ENCODE data around the gene ATP5PB. TPM values are rescaled to one million over a fixed set of nuclear protein-coding genes. Genes with fewer than 3 reads are reported as not detected.

Gene ATP5PB
- total RNA-seq, 4 donors from 2014 or later, result 60.3 to 334 (median 211) TPM

DNA sequence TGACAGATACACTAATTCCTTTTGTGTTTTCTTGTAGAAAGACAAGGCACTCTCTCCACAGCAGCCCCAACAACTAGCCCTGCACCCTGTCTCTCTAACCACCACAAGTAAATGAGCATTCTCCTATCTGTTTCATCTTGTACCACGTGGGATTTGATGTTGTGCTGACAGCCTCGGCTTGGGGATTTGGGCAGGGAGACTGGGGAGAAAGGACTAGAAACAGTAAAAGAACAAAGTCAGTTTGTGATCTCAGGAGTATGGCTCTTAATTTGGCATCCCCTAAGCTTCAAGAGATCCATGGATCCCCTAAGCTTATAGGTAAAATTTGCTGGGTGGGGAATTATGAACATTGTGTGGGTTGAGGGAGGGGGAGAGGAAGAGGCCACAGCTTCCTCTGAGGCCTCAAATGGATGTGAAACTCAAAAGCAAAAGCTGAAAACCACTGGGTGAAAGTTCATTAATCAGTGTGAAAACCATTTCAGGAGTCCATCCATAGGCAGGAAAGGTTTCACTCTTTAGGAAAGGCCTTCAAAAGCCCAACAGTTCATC, 27.6 kb downstream of the ATP5PB start:
- intact Hi-C loops (cut with DNase I; ENCODE audit: low total_unique reads), result no loop called here
- TF ChIP-seq POLR2AphosphoS5 (IDR thresholded peaks at IDR 0.05) (no peak), POLR2A (IDR thresholded peaks at IDR 0.05) (peak; percentile 21)
- Histone ChIP-seq H3K4me1 (peaks cover 0 to 10% (median under 1%) of the 10 kb centered on the region in 4 donors), H3K27me3 (no peaks in the 10 kb centered on the region), H3K4me3 (no peak overlapping the region), H3K27ac (peak overlapping the region; percentile 5 to 43 (median 21)), H3K36me3 (no peaks in the 10 kb centered on the region), H3K9me3 (no peaks in the 10 kb centered on the region)
- WGBS, 2 donors (ENCODE audit: low coverage in 1 of 2), result 72% methylated on average over 2 of the region's 2 CpGs; no CpG with 5 or more reads in 1 of the 2 donors
- no peak for DNase-seq
- in situ Hi-C loops (cut with MboI; ENCODE audit: low pct_ligation_motif_present in 1 of 4, low pct_unique_long_range_greater_than_20kb in 1 of 4, low sequenced_read_pairs in 3 of 4), result loop anchor here in 2 of 4 donors (25.0 kb wide), 2 partner anchors 260 to 885 kb away; partner anchors contain the start of gene INKA2 (in 1 of the 2)

DNA sequence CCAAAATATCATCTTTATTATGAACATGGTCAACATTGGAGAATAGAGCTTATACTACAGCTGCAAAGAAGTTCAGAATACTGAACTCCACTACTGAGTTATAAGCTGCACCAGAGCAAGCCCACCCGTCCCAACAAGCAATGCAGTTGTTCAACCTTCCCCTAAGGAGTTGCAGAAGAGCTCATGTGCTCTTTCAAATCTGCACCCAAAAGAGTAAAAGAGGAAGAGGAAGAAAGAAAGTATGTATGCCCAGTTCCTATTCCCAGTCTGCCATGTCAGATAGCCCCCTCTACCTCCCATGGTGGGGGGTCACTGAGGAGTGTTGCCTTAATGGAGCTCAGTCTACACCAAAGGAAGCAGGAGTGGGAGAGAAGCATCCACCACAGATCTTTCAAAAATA, 31.4 kb downstream of the ATP5PB start:
- no peaks in the 10 kb centered on the region for H3K36me3 ChIP-seq
- TF ChIP-seq POLR2AphosphoS5 (IDR thresholded peaks at IDR 0.05) (no peak), POLR2A (IDR thresholded peaks at IDR 0.05) (no peak), EP300 (IDR thresholded peaks at IDR 0.05; ENCODE audit: low read depth) (no peak)
- TF ChIP-seq, protein P1, sequence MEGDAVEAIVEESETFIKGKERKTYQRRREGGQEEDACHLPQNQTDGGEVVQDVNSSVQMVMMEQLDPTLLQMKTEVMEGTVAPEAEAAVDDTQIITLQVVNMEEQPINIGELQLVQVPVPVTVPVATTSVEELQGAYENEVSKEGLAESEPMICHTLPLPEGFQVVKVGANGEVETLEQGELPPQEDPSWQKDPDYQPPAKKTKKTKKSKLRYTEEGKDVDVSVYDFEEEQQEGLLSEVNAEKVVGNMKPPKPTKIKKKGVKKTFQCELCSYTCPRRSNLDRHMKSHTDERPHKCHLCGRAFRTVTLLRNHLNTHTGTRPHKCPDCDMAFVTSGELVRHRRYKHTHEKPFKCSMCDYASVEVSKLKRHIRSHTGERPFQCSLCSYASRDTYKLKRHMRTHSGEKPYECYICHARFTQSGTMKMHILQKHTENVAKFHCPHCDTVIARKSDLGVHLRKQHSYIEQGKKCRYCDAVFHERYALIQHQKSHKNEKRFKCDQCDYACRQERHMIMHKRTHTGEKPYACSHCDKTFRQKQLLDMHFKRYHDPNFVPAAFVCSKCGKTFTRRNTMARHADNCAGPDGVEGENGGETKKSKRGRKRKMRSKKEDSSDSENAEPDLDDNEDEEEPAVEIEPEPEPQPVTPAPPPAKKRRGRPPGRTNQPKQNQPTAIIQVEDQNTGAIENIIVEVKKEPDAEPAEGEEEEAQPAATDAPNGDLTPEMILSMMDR (IDR thresholded peaks at IDR 0.05), result no peak
- H3K4me3 ChIP-seq, result no peak overlapping the region
- intact Hi-C loops (cut with DNase I; ENCODE audit: low total_unique reads), result loop anchor here (5.0 kb wide), 1 partner anchor 287 kb away; no protein-coding TSS in a partner anchor
- 67 to 75% methylated on average over 1 of the region's 1 CpG for WGBS, 2 donors (ENCODE audit: low coverage in 1 of 2)
- no peak for DNase-seq
- H3K9me3 ChIP-seq, result no peaks in the 10 kb centered on the region
- no peaks in the 10 kb centered on the region for H3K27me3 ChIP-seq
- H3K27ac ChIP-seq, result peak overlapping the region in 1 of 4 donors; percentile 19
- in situ Hi-C loops (cut with MboI; ENCODE audit: low pct_ligation_motif_present in 1 of 4, low pct_unique_long_range_greater_than_20kb in 1 of 4, low sequenced_read_pairs in 3 of 4), result loop anchor here (10.0 to 25.0 kb wide), 4 partner anchors 257 to 882 kb away; partner anchors contain the start of genes DDX20 (in 1 of the 4) and INKA2 (in 1 of the 4)
- H3K4me1 ChIP-seq, result peaks cover 0 to 11% (median 2%) of the 10 kb centered on the region in 4 donors

DNA sequence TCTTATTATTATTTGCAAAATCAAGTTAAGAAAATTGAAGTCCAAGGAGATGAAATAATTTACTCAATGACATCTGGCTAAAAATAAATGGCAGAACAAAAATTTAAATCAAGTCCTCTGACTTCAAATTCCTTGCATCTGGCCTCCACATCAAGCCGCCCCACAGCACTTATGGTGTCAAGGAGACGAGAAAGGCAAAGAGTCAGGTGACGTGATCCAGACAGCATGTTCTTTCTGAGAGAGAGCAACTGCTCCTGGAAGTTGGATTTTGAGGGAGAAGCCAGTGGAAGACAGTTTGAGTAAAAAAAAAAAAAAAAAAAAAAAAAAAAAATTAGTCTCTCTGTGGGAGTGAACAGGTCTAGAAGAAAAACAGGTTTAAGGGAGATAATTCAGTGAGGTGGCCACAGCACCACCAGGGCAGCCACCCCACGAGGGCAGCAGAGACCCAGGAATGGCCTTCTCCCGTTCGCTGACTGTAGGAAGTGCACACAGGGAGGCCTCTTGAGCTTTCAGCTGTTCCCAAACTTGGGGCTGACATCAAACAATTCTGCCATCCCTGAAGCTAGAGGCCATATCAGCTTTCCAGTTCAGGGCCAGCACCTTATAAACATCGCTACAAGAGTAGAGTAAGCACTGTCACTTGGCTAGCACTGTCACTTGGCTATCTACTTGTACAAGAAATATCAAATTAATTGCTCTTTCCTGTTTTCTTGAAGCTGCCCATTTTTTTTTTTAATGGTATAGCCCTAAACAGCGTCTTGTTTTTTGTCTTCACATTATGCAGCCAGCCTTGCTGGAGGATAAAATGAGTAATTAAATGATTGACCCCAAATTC, 32.3 kb downstream of the ATP5PB start:
- H3K27me3 ChIP-seq, result no peaks in the 10 kb centered on the region

DNA sequence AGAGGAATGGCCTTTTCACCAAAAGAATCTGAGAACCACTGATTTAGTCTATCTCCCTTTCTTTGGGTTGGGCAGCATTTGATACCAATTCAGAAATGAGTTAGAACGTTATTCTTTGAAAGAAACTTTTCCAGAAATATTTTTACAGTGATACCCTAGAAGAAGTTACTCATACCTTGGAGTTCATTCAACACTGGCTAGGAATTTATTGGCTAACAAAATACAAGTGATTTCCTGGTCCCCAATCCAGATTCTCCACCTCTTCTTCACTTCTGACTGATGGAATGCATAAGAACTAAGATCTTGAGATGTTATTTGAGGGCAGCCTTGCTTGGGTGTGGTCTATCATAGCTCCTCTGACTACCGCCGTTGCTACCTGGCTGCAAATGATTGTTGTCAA, 33.9 kb downstream of the ATP5PB start:
- intact Hi-C loops (cut with DNase I; ENCODE audit: low total_unique reads), result loop anchor here (5.0 kb wide), 1 partner anchor 284 kb away; no protein-coding TSS in a partner anchor
- Histone ChIP-seq H3K4me3 (no peak overlapping the region), H3K27ac (no peak overlapping the region), H3K4me1 (peaks cover 0 to 4% (median 2%) of the 10 kb centered on the region in 4 donors), H3K27me3 (no peaks in the 10 kb centered on the region), H3K36me3 (no peaks in the 10 kb centered on the region), H3K9me3 (no peaks in the 10 kb centered on the region)
- TF ChIP-seq POLR2A (IDR thresholded peaks at IDR 0.05) (no peak), EP300 (IDR thresholded peaks at IDR 0.05; ENCODE audit: low read depth) (no peak), POLR2AphosphoS5 (IDR thresholded peaks at IDR 0.05) (no peak)
- TF ChIP-seq, protein P1 (IDR thresholded peaks at IDR 0.05), result no peak
- WGBS, 2 donors (ENCODE audit: low coverage in 1 of 2), result 72 to 85% methylated on average over 3 of the region's 3 CpGs
- in situ Hi-C loops (cut with MboI; ENCODE audit: low pct_ligation_motif_present in 1 of 4, low pct_unique_long_range_greater_than_20kb in 1 of 4, low sequenced_read_pairs in 3 of 4), result loop anchor here (10.0 to 25.0 kb wide), 4 partner anchors 254 to 879 kb away; partner anchors contain the start of genes DDX20 (in 1 of the 4) and INKA2 (in 1 of the 4)
- DNase-seq, result no peak

More for the DNA sequence above, 32.3 kb downstream of the ATP5PB start:
- Histone ChIP-seq H3K4me1 (peaks cover 0 to 11% (median 2%) of the 10 kb centered on the region in 4 donors), H3K36me3 (no peaks in the 10 kb centered on the region), H3K9me3 (no peaks in the 10 kb centered on the region), H3K27ac (peak overlapping the region in 2 of 4 donors; percentile 19 to 33), H3K4me3 (no peak overlapping the region)
- 45 to 57% methylated on average over 4 to 8 of the region's 8 CpGs for WGBS, 2 donors (ENCODE audit: low coverage in 1 of 2)
- intact Hi-C loops (cut with DNase I; ENCODE audit: low total_unique reads) (loop anchor here (5.0 kb wide), 1 partner anchor 286 kb away; no protein-coding TSS in a partner anchor), in situ Hi-C loops (cut with MboI; ENCODE audit: low pct_ligation_motif_present in 1 of 4, low pct_unique_long_range_greater_than_20kb in 1 of 4, low sequenced_read_pairs in 3 of 4) (loop anchor here (10.0 to 25.0 kb wide), 4 partner anchors 256 to 881 kb away; partner anchors contain the start of genes DDX20 (in 1 of the 4) and INKA2 (in 1 of the 4))
- peak; percentile 79 for DNase-seq
- TF ChIP-seq POLR2AphosphoS5 (IDR thresholded peaks at IDR 0.05), result no peak
- TF ChIP-seq, protein P1 (IDR thresholded peaks at IDR 0.05), result peak; percentile 63 to 85 (median 68)

Measured in transverse colon (tissue), 4 donors.